ENCODE data around the gene SLC13A5. TPM values are rescaled to one million over a fixed set of nuclear protein-coding genes. Genes with fewer than 3 reads are reported as not detected.
"Not testable (repeated sequence)": the region's sequence is repeated elsewhere in the genome, so short reads cannot be mapped to it uniquely, and the experiment has no call there.

SLC13A5 gene
- under 1 TPM in 1 of 3 donors, not detected in 2; 0.13 TPM for total RNA-seq

DNA sequence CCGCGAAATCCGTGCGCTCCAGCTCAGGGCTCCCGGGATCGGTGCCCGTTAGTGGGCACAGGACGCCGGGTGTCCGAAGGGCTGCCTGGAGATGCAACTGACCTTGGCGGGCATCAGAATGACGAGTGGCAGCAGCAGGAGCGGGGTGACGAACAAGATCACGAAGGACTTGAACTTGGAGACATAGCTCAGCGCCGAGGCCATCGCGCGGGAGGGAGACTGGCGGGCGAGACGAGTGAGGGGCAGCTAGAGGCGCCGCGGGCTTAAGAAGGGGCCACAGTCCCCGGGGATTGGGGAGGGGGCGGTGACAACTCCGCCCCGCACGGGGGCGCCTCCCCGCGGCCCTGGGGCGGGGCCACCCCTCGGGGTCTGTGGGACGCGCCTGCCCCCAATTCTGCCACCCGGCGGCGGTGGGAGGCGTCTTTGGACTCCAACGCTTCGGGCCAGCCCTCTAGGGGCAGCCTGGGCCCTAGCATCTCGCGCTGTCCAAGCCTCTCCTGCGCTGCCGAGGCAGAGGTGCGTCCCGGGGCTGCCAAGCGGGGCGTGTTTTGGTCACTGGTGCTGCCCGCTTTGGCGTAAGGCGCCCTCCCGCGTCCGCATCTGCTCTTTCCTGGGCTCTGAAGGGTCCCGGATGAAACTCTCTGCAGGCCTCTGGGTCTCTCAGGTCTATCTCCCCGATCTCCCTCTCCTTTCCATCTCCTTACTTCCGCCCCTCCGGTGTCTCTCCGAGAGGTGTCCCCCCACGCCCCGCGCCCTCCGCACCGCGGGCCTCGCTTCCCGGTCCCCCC, at the start of gene SLC13A5:
TSS of gene SLC13A5 (minus strand) at position 240 of the 788 bp plus-strand sequence. CDS start at position 204, 36 bp downstream.
- peaks cover 14% of the 10 kb centered on the region for H3K4me1 Mint-ChIP-seq (ENCODE audit: low read depth)
- DNase-seq = no peak

DNA sequence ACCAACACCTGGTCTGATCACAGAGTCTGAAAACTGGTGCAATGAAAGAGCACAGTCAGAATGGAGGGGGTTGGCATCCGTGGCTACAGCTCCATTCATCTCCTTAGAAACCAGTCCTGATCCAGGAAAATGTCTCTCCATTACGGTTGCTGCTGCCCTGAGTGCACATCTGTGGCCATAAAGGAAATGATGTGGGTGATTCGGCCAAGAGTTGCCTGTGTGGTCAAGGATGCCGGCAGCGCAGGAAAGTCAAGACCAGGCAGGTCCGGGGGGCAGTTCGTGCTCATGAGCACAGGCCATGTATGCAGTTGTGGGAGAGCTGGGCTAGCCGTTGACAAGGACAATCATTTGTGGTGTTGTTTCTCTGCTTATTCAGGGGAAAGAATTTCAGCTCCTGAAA, 48.6 kb upstream of the SLC13A5 start:
- no peak for ATAC-seq
- Mint-ChIP-seq H3K27me3 (ENCODE audit: low read depth) (no peaks in the 10 kb centered on the region), H3K4me3 (no peak overlapping the region), H3K4me1 (ENCODE audit: low read depth) (peaks cover 23% of the 10 kb centered on the region), H3K9me3 (peaks cover 14% of the 10 kb centered on the region), H3K36me3 (ENCODE audit: insufficient read depth) (peaks cover 80% of the 10 kb centered on the region)
- DNase-seq = no peak

More for the DNA sequence above, at the start of gene SLC13A5:
- ATAC-seq = peak; percentile 54 to 79
- Mint-ChIP-seq H3K4me3 (peak within 1 kb of the TSS; percentile 57), H3K9me3 (no peaks in the 10 kb centered on the region), H3K36me3 (ENCODE audit: insufficient read depth) (no peaks in the 10 kb centered on the region), H3K27me3 (ENCODE audit: low read depth) (peaks cover 76% of the 10 kb centered on the region)

DNA sequence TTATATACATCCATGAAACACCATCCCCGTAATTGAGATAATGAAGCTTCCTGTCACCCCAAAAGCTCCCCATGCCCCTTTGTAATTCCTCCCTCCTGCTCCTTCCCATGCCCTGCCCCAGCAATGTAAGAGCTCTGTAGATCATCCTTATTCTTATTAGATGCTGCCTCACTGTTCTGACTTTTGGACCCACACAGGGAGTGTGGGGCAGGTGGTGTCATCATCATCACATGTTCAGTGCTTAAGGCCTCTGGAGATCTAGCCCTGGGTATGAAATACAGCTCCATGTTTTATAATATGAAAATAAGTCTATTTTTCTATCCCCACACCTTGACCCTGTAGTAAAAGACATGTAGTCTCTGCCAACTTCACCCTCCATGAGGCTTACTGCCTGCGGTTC, 44.6 kb upstream of the SLC13A5 start:
- H3K4me3 Mint-ChIP-seq = peak overlapping the region; percentile 72
- H3K27me3 Mint-ChIP-seq (ENCODE audit: low read depth) = no peaks in the 10 kb centered on the region
- peaks cover 39% of the 10 kb centered on the region for H3K4me1 Mint-ChIP-seq (ENCODE audit: low read depth)
- ATAC-seq = no peak
- no peak for DNase-seq
- H3K36me3 Mint-ChIP-seq (ENCODE audit: insufficient read depth) = peaks cover 42% of the 10 kb centered on the region
- H3K9me3 Mint-ChIP-seq = no peaks in the 10 kb centered on the region

DNA sequence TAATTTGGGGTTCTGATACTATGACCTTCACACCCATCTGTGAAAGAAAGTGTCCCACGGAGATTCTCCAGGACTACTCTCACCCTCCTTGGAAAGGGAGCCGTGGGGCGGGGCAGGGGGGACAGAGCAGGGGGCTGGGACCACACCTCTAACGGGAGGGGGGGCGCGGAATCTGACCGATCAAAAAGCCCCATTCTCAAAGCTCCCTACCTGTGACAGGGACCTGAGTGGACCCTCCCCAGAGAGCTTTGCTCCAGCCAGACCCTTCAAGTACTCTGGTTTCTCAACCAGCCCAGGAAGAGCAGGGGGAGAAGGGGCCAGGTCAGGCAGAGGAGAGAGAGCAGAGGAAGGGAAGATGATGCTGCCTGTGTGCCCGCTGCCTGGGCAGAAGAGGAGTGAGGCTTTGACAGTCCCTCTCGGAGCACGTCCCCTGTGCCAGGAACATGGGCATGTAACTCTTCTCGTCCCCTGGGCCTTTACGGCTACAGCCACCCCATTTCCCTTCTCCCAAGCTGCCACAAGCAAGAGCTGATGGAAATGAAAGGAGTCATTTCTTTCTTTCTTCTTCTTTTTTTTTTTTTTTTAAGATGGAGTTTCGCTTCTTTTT, 43.4 kb upstream of the SLC13A5 start:
- no peak for DNase-seq

DNA sequence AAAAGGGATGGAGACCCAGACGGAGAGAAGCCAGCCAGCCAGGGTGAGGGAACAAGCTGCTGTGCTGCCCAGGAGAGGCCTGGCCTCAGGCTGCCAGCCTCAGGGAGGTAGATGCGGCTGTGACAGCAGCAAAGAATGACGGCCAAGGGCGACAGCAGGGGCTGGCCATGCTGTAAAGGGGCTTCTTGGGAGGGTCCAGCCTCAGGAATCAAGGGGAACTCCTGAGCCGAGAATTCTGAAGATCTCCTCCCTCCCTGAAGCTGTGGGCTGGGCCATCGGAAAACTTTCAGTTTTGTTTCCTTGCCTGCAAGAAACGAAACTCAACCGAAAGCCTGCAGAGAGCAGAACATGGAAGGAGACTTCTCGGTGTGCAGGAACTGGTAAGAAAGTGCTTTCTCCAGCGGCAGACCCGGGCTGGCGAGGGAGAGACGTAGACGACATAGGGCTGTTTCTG, 42.6 kb upstream of the SLC13A5 start, which contains the start of gene XAF1:
TSS of gene XAF1 (plus strand) at position 316 of the 454 bp plus-strand sequence. CDS start at position 349, 33 bp downstream.
- Mint-ChIP-seq H3K9me3 (no peaks in the 10 kb centered on the region), H3K27me3 (ENCODE audit: low read depth) (no peaks in the 10 kb centered on the region), H3K4me3 (peak within 1 kb of the TSS; percentile 89), H3K36me3 (ENCODE audit: insufficient read depth) (peaks cover 28% of the 10 kb centered on the region), H3K4me1 (ENCODE audit: low read depth) (peaks cover 44% of the 10 kb centered on the region)
- DNase-seq (peak; percentile 40), ATAC-seq (peak; percentile 71 to 73)

More for the DNA sequence above, 43.4 kb upstream of the SLC13A5 start:
- ATAC-seq = peak in 1 of 2 donors; percentile 32
- Mint-ChIP-seq H3K4me1 (ENCODE audit: low read depth) (peaks cover 44% of the 10 kb centered on the region), H3K36me3 (ENCODE audit: insufficient read depth) (peaks cover 32% of the 10 kb centered on the region), H3K4me3 (peak overlapping the region; percentile 89), H3K27me3 (ENCODE audit: low read depth) (no peaks in the 10 kb centered on the region), H3K9me3 (no peaks in the 10 kb centered on the region)

DNA sequence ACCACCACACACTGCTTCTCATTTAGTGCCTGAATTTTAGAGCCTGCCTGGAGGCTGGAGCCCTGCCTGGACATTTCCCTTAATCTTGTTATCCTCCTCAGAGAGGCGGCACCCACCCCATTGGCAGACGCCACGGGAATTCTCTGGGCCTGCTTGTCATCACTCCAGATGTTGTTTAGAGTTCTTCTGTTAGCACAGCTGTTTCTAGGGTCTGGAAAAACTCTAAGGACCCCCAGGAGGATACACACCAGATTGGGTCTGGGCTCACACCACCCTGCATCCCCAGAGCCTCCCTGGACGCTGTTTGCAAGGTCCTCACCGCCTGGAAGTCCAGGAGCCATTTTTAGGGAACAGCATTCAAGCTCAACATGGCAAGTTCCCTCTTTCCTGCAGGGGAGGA, 42.1 kb upstream of the SLC13A5 start:
- peaks cover 44% of the 10 kb centered on the region for H3K4me1 Mint-ChIP-seq (ENCODE audit: low read depth)

DNA sequence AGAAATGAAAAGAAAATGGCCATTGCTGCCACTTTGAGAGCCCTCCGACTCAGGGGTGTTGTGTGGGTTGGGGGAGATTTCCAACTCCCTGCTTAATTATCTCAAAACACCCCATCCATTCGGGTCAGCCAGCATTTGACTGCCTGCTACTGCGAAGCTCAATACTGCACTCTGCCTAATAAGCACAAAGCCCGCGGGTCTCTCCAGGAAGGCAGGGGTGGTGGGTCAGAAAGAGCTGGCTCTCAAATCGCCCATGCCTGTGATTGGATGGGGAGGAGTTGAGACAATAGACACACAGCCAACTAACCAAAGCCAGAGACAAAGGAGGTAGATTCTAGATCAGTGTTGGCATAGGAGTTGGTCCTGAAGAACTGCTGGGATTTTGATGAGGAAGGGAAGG, 40.4 kb upstream of the SLC13A5 start:
- Mint-ChIP-seq H3K9me3 (peaks cover 3% of the 10 kb centered on the region), H3K4me1 (ENCODE audit: low read depth) (peaks cover 40% of the 10 kb centered on the region), H3K4me3 (no peak overlapping the region), H3K27me3 (ENCODE audit: low read depth) (no peaks in the 10 kb centered on the region), H3K36me3 (ENCODE audit: insufficient read depth) (peaks cover 12% of the 10 kb centered on the region)
- no peak for DNase-seq
- no peak for ATAC-seq

More for the DNA sequence above, 42.1 kb upstream of the SLC13A5 start:
- Mint-ChIP-seq H3K9me3 (no peaks in the 10 kb centered on the region), H3K36me3 (ENCODE audit: insufficient read depth) (peaks cover 24% of the 10 kb centered on the region), H3K4me3 (peak overlapping the region; percentile 89), H3K27me3 (ENCODE audit: low read depth) (no peaks in the 10 kb centered on the region)
- ATAC-seq (no peak), DNase-seq (no peak)

DNA sequence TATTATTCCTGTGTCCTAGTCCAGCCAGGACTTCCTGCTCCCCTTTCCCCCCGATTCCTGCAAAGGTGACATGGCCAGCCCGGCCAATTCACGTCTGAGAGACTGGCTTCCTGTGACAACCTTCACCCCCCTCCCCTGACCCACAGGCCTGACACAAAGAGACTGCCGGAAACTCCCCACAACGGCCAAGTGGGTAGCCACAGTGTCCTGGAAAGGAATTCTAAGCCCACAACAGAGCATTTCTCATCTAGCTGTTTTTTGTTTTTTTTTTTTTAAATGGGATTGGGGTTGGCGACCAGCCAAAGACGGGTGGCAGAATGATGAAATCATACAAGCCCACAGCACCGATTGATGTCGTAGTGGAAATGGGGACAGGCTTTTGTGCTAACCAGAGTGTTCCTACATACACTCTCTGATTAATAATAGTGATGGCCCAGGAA, 39.9 kb upstream of the SLC13A5 start:
- H3K27me3 Mint-ChIP-seq (ENCODE audit: low read depth) = no peaks in the 10 kb centered on the region
- H3K4me1 Mint-ChIP-seq (ENCODE audit: low read depth) = peaks cover 34% of the 10 kb centered on the region
- H3K9me3 Mint-ChIP-seq = peaks cover 3% of the 10 kb centered on the region
- H3K36me3 Mint-ChIP-seq (ENCODE audit: insufficient read depth) = peaks cover 7% of the 10 kb centered on the region
- ATAC-seq = peak in 1 of 2 donors; percentile 25
- no peak overlapping the region for H3K4me3 Mint-ChIP-seq
- DNase-seq = peak; percentile 43

DNA sequence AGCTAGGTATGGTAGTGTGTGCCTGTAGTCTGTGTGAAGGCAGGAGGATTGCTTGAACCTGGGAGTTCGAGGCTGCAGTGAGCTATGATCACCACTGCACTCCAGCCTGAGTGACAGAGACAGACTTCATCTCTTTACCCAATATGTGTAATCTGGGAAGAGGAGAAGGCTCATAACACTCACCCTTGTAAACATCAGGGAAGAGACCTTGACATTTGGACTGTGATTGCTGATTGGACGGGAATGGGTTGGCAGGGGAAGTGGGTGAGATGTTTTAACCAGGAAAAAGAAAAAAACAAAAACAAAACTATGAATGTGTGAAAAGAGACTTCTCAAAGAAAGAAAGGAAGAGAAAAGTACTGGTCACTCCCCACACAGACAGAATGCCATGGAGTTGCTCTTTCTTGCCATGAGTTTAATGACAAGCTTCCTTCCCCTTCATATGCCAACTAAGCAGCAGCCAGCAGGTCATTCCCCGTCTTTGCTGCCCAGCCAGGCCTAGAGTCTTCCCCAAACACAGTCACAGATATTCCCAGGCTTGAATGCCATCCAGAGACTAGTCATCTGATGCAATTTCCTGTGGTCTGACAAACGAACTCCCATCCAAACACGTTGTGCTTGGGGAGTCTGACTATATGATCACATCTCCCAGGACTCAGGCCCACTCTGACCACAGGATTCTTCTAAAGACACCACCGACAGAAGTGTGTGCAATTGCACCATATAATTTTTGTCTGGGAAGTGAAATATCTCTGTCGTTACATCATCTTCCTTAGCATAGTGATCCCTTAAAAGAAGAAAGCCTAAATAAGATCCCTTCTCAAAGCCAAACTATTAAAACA, 39.1 kb upstream of the SLC13A5 start:
- H3K27me3 Mint-ChIP-seq (ENCODE audit: low read depth) = no peaks in the 10 kb centered on the region
- peaks cover 1% of the 10 kb centered on the region for H3K36me3 Mint-ChIP-seq (ENCODE audit: insufficient read depth)
- H3K9me3 Mint-ChIP-seq = peaks cover 3% of the 10 kb centered on the region
- H3K4me1 Mint-ChIP-seq (ENCODE audit: low read depth) = peaks cover 28% of the 10 kb centered on the region
- no peak for DNase-seq
- no peak for ATAC-seq
- H3K4me3 Mint-ChIP-seq = no peak overlapping the region

DNA sequence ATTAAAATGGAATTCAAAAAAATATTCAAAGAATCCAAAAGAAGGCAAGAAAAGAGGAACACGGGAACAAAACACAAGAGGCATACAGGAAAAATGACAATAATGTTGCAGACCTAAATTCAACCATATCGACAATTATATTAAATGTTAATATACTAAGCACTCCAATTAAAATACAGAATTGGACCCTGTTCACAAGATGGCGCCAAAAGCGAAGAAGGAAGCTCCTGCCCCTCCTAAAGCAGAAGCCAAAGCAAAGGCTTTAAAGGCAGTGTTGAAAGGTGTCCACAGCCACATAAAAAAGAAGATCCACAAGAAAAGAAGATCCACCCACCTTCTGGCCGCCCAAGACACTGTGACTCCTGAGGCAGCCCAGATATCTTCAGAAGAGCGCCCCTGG, 36.4 kb upstream of the SLC13A5 start:
- Mint-ChIP-seq H3K4me3 (no peak overlapping the region), H3K4me1 (ENCODE audit: low read depth) (peaks cover 9% of the 10 kb centered on the region), H3K36me3 (ENCODE audit: insufficient read depth) (no peaks in the 10 kb centered on the region), H3K27me3 (ENCODE audit: low read depth) (peaks cover 5% of the 10 kb centered on the region), H3K9me3 (peaks cover 3% of the 10 kb centered on the region)
- DNase-seq (no peak), ATAC-seq (no peak)

DNA sequence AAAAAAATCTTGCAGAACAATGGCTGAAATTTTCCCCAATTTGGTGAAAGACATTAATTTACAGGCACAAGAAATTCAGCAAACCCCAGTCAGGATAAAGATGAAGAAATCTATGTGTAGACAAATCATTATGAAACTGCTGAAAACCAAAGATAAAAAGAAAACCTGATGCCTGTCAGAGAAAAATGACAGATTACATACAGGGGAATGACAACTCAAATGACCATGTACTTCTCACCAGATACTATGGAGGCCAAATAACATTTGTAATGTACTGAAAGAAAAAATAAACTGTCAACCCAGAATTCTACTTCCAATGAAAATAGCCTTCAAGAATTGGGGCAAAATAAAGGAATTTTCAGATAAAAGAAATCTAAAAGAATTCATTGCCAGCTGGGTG, 35.4 kb upstream of the SLC13A5 start:
- Mint-ChIP-seq H3K9me3 (peaks cover 3% of the 10 kb centered on the region), H3K4me1 (ENCODE audit: low read depth) (peaks cover 9% of the 10 kb centered on the region), H3K4me3 (no peak overlapping the region), H3K36me3 (ENCODE audit: insufficient read depth) (no peaks in the 10 kb centered on the region), H3K27me3 (ENCODE audit: low read depth) (peaks cover 10% of the 10 kb centered on the region)
- ATAC-seq (no peak), DNase-seq (no peak)

DNA sequence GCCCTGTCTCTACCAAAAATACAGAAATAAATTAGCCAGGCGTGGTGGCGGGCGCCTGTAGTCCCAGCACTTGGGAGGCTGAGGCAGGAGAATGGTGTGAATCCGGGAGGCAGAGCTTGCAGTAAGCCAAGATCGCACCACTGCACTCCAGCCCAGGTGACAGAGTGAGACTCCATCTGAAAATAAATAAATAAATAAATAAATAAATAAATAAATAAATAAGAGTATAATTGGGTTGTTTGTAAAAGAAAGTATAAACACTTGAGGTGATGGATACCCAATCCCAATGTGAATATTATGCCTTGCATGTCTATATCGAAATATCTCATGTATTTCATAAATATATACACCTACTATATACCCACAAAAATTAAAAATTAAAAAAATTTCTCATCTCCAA, 33.5 kb upstream of the SLC13A5 start:
- H3K27me3 Mint-ChIP-seq (ENCODE audit: low read depth) = peaks cover 23% of the 10 kb centered on the region
- not testable (repeated sequence) for DNase-seq

DNA sequence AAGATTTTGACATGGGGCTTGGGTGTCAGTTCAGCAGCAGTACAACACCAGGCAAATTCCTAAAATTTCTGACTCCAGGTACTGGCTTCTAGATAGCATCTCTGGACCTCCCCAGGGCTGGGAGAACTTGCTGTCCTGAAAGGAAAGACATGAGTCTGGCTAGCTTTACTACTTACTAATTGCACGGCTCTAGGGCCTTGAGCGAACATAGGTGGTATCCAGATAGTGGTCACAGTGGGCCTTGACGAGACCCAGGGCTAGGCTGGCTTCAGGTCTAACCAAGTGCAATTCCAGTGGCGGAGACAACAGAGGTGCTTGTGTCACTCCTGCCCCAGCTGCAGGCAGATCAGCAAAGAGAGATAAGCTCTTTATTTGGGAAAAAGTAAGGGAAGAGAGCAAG, 16.4 kb upstream of the SLC13A5 start:
- DNase-seq (no peak), ATAC-seq (no peak)
- H3K27me3 Mint-ChIP-seq (ENCODE audit: low read depth) = peaks cover 17% of the 10 kb centered on the region
- no peaks in the 10 kb centered on the region for H3K36me3 Mint-ChIP-seq (ENCODE audit: insufficient read depth)
- no peaks in the 10 kb centered on the region for H3K4me1 Mint-ChIP-seq (ENCODE audit: low read depth)
- H3K9me3 Mint-ChIP-seq = no peaks in the 10 kb centered on the region
- no peak overlapping the region for H3K4me3 Mint-ChIP-seq

More for the DNA sequence above, 33.5 kb upstream of the SLC13A5 start:
- ATAC-seq; H3K36me3 Mint-ChIP-seq (ENCODE audit: insufficient read depth); H3K9me3 Mint-ChIP-seq; H3K4me3 Mint-ChIP-seq; H3K4me1 Mint-ChIP-seq (ENCODE audit: low read depth): not testable (repeated sequence)

DNA sequence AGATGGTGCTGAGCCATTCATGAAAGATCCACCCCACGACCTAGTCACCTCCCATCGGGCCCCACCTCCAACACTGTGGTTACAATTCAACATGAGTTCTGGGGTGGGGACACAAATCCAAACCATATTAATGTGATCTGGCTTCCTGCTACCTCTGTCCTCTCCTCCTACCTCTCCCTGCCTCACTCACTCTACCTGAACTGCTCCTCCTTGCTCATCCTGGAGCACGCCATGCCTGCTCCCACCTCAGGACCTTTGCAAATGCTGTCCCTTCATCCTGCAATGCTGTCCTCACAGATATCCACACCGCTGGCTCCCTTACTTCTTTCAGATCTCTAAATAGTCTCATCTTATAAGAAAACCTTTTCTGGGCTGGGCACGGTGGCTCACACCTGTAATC, 10.8 kb upstream of the SLC13A5 start:
- no peak for DNase-seq
- no peak for ATAC-seq
- no peaks in the 10 kb centered on the region for H3K4me1 Mint-ChIP-seq (ENCODE audit: low read depth)
- H3K4me3 Mint-ChIP-seq = no peak overlapping the region
- peaks cover 35% of the 10 kb centered on the region for H3K27me3 Mint-ChIP-seq (ENCODE audit: low read depth)
- no peaks in the 10 kb centered on the region for H3K9me3 Mint-ChIP-seq
- H3K36me3 Mint-ChIP-seq (ENCODE audit: insufficient read depth) = no peaks in the 10 kb centered on the region
